GM18511 (cell line): ENCODE results near the gene TSPAN31.
"Not testable (repeated sequence)": the region's sequence is repeated elsewhere in the genome, so short reads cannot be mapped to it uniquely, and the experiment has no call there.

Experiments
- ATAC-seq: cut with Tn5 transposase; IDR thresholded peaks from one replicate; pipeline ENCODE4 v1.9.1; 2021; ENCODE audit warnings: mild to moderate bottlenecking, moderate library complexity; ENCODE audit not compliant: unreplicated experiment

Gene TSPAN31

GRCh38 chr12:57765698-57766463, 21.0 kb downstream of the TSPAN31 start:
- no peak for ATAC-seq

DNA sequence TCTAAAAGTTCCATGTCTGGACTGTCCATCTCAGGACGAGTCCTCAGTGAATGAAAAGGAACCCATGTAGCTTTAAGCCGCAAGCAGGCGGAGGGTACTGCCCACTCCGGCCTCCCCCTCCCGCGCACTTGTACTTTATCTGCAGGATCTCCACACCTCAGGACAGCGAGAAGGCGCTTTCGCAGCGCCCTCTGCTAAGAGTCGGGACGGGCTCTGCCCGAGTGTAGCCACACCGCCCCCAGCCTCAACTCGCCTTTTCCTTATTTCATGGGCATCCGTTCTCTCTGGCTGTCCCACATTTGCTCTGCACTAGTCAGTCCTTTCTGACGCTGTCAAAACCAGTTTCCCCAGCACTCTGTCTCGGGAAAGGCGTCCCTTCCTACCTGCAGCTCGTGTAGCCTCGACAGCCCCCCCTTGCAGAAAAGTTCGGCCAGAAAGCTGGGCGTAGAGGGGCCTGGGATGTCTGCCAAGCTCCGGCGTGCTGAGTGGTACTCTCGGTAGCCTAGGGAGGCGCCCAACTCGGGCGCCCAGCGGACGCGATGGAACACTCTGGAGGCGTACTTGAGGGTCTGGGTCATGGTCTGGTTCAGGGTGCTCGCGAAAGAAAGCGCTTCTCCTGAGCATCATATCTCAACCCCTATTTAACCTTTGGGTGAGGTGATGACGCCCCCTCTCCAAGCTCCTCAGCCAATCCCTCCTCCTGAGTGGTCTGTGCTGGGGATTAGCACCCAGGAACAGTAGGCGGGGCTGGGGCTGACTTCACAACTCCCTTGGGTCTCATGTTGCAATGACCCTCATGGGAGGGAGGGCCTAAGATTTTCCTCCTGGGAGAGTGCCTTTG, 21.8 kb downstream of the TSPAN31 start, which contains the start of gene CYP27B1:
Gene CYP27B1, minus strand, starts transcription at position 615 of the 841 bp plus-strand sequence. Its CDS starts 37 bp downstream, at position 578.
- no peak for ATAC-seq

DNA sequence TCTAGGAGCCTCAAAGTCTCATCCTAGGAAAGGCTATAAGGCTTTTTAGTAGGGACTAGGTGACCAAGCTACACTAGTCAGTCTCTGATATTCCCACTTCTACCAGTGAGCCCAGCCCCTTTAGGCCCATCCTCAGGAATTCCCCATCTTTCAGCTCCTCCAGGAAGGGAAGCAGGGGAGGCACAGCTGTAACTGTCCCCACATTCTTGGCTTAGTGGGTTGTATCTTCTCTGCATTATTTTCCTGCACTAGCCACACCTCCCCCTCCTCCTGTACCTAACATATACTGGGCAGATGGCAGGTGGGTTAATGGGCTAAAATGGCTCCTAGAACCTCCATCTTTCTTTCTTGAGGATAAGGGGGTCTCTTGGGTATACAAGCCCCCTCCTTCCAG, 22.5 kb downstream of the TSPAN31 start:
- ATAC-seq: no peak

GRCh38 chr12:57767876-57768275, 23.0 kb downstream of the TSPAN31 start:
- no peak for ATAC-seq

DNA sequence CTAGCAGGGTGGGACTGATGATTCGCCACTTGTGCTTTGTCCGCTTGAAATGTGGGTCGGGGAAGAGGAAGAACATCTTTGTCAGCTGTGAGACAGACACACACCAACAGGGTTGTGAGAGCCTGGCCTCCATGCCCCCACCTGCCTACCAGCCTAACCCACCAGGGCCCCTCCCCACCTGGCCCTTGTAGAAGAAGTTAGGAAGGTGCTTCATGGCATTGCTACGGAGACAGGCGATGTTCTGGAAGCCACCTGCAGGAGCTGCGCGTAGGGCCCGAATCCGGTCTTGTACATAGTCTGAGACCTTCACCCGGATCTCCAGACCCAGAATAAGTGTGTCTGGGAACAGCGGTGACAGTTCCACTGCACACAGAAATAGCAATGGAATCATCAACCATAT, 24.8 kb downstream of the TSPAN31 start:
- ATAC-seq: no peak

DNA sequence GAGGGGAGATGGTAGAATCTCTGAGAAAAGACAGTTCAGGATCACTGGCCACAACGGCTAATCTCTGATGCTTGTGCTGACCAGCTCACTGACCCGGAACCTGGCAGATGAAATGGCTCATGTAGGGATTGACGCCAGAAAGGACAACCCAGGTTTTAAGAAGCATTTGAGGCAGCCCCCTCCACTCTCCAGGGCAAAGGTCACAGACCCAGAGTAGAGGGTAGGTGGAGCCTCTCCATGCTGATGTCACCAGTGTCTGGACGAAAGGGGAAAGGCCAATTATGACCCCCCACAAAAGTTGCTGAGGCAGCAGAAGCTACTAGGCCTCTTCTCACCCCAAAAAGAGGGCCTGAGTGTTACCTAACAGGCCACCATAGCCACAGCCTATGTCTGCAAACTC, 25.9 kb downstream of the TSPAN31 start:
- no peak for ATAC-seq

- ATAC-seq: peak; percentile 80
These were observed 26.5 kb downstream of the TSPAN31 start for GRCh38 chr12:57771236-57771872.

DNA sequence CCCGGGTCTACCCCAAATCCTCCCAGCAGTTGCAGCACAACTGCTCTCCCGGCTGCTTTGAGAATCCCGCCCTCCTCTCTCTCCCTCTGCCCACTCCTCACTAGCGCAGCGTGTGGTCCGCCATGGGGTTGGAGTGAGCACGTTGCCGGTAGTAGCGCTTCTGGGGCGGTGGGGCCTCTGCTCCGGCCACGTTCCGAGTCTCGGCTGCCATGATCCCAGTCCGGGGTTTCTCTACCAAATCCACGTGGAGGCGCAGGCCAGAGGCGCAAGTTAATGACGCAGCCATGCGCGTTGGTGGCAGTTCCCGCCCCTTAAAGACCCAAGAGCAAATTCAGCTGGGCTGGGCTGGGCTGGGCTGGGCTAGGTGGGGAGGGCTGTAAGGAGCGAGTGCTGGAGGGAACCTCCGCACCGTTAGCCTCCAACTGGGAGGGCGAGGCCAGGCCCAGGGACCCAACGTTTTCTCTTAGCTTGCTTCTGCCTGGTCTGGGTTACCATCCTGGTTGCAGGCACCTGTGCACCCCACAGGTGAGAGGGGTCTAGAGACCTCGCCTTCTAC, 27.1 kb downstream of the TSPAN31 start, which contains the start of gene METTL1:
Gene METTL1, minus strand, starts transcription at position 233 of the 556 bp plus-strand sequence. Its CDS starts 22 bp downstream, at position 211.
- peak; percentile 86 for ATAC-seq

DNA sequence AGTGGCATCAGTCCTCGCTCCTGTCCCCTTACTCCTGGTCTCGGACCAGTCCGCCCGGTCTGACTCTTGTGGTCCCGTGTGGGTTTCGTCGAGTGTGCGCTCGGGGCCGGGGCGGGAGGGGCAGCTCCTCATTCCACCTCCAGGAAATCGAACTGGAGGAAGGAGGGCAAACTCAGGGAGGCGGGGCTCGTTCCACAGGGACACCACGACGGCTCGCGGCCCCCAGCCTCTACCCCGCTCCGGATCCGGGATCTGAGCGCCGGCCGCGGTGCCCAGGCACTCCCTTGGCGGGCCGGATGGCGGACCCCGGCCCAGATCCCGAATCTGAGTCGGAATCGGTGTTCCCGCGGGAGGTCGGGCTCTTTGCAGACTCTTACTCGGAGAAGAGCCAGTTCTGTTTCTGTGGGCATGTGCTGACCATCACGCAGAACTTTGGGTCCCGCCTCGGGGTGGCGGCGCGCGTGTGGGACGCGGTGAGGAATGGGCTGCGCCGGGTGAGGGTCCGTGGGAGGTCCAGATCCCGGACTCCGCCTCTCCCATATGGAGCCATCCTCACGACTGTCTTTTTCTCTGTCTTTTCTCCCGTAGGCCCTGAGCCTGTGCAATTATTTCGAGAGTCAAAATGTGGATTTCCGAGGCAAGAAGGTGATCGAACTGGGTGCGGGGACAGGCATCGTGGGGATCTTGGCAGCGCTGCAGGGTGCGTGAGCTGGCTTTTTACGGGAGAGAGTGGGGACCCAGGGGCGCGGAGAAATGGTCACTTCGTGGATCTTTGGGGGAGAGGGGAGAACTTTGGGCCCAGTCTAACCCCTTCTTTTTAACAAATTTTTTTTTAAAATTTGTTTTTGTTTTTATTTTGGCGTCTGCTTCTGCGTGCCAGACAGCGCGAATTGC, 27.8 kb downstream of the TSPAN31 start, which contains the start of gene EEF1AKMT3:
Gene EEF1AKMT3, plus strand, starts transcription at position 186 of the 894 bp plus-strand sequence. Its CDS starts 111 bp downstream, at position 297.
- peak; percentile 31 for ATAC-seq

- not testable (repeated sequence) for ATAC-seq
These were observed 29.8 kb downstream of the TSPAN31 start for GRCh38 chr12:57774634-57775033.

GRCh38 chr12:57775044-57775443, 30.2 kb downstream of the TSPAN31 start:
- ATAC-seq: no peak

DNA sequence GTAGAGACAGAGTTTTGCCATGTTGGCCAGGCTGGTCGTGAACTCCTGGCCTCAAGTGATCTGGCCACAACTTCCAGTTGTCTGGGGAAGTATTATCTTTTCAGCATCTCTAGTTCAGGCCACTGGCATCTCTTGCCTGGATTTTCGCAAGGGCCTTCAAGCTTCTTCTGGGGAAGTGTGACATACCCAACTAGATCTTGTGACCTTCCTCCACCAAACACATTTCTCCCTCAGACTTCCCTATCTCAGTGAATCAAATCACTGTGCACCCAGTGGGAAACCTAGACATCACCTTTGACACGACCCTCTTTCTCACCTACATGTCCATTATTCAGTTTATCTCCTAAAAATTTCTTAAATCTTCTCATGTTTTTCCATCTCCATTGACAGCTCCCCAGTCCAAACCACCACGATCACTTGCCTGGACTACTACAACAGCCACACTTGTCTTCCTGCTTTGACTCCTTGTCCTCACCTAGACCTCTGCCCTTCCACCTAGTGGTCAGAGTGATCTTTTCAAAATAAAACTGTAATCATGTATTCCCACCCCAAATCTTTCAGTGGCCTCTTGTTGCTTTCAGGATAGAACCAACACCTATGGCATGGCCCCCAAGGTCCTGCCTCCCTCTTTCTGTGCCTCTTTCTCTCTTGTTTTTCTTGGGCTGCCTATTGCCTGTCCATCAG, 30.9 kb downstream of the TSPAN31 start:
- ATAC-seq: no peak

GRCh38 chr12:57776247-57776587, 31.4 kb downstream of the TSPAN31 start:
- no peak for ATAC-seq

GRCh38 chr12:57777367-57777766, 32.5 kb downstream of the TSPAN31 start:
- no peak for ATAC-seq

GRCh38 chr12:57777911-57778310, 33.1 kb downstream of the TSPAN31 start:
- ATAC-seq: no peak

GRCh38 chr12:57779736-57780135, 34.9 kb downstream of the TSPAN31 start:
- ATAC-seq: no peak

GRCh38 chr12:57780284-57780897, 35.6 kb downstream of the TSPAN31 start:
- ATAC-seq: no peak

- ATAC-seq: no peak
These were observed 36.4 kb downstream of the TSPAN31 start for GRCh38 chr12:57781244-57781643.

DNA sequence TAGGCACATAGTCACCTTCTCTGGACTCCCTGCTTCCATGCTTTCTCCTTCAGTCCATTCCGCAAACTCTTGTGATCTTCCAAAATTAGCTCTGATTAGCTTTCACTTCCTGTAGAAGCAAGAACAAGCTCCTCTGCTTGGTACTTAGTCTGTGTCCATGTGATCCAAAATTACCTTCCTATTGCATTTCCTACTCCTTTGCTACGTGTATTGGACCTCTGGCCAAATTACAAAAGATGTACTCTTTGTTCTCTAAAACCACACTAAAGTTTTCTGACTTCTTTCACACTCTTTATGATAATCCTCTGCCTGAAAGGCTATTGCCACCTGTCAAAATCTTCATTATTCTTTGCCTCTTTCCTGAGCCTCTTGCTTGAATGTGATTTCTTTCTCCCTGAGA, 37.0 kb downstream of the TSPAN31 start:
- ATAC-seq: no peak
